HL-60 (cell line): ENCODE measurements around the gene P2RX6.
"Not testable (repeated sequence)": the region's sequence is repeated elsewhere in the genome, so short reads cannot be mapped to it uniquely, and the experiment has no call there.

ENCODE experiments used
- DNase-seq, 2 experiments: peaks; one replicate each; pipeline ENCODE4 v3.0.0-alpha.2; 2010 to 2020; ENCODE audit warnings: low read depth in 1 of 2, low spot score in 1 of 2
- H3K27ac ChIP-seq: fragments of 250-450 bp; sonication (Bioruptor Pico); replicated peaks from 2 replicates; pipeline ENCODE4 v1.5.1; 2020; ENCODE audit warnings: mild to moderate bottlenecking, moderate library complexity
- H3K27me3 ChIP-seq: fragments of 250-450 bp; sonication (Bioruptor Pico); 2 replicates; pipeline ENCODE4 v1.5.1; 2021; ENCODE audit warnings: mild to moderate bottlenecking, moderate library complexity; ENCODE audit not compliant: insufficient read depth, poor library complexity, severe bottlenecking
- H3K4me3 ChIP-seq: replicated peaks from 2 replicates; pipeline ENCODE4 v1.5.1; 2011; ENCODE audit warnings: mild to moderate bottlenecking, control low read depth, low read length; ENCODE audit not compliant: insufficient read depth
- CTCF ChIP-seq: IDR thresholded peaks from one replicate; pipeline ENCODE4 v1.5.1; 2011; ENCODE audit warnings: low read length, control low read depth, inconsistent platforms; ENCODE audit not compliant: insufficient read depth
- GABPA ChIP-seq: IDR thresholded peaks from 2 replicates; pipeline ENCODE4 v1.6.1; 2012; ENCODE audit warnings: low read depth
- POLR2AphosphoS5 ChIP-seq: IDR thresholded peaks from 2 replicates; pipeline ENCODE4 v1.6.1; 2012; ENCODE audit warnings: low read depth
- REST ChIP-seq: IDR thresholded peaks from 2 replicates; pipeline ENCODE4 v1.6.1; 2012; ENCODE audit warnings: low read depth; ENCODE audit not compliant: insufficient replicate concordance
- SPI1 ChIP-seq: IDR thresholded peaks from 2 replicates; pipeline ENCODE4 v1.6.1; 2012; ENCODE audit warnings: low read depth, mild to moderate bottlenecking, borderline replicate concordance

The P2RX6 gene

GRCh38 chr22:21045585-21046294, 30.8 kb downstream of the P2RX6 start, which contains the start of gene LRRC74B:
TSS of gene LRRC74B (plus strand) at chr22:21045946. CDS start at chr22:21045987, 41 bp downstream.
- TF ChIP-seq POLR2AphosphoS5, result no peak
- DNase-seq, result peak; percentile 42 to 52
- Histone ChIP-seq H3K27me3 (peaks cover 9% of the 10 kb centered on the region), H3K4me3 (no peak within 1 kb of the TSS; the same call in 1 of the 2 replicates), H3K27ac (no peak within 1 kb of the TSS)

- TF ChIP-seq CTCF, result no peak
- TF ChIP-seq POLR2AphosphoS5, result no peak
- TF ChIP-seq GABPA, result no peak
- TF ChIP-seq SPI1, result no peak
- no peak for TF ChIP-seq REST
- DNase-seq, result no peak
- Histone ChIP-seq H3K27ac (no peak overlapping the region), H3K27me3 (peaks cover 9% of the 10 kb centered on the region), H3K4me3 (no peak overlapping the region)
Observed at GRCh38 chr22:21047035-21047661, 32.2 kb downstream of the P2RX6 start.

GRCh38 chr22:21047730-21048129, 32.8 kb downstream of the P2RX6 start:
- Histone ChIP-seq H3K4me3 (no peak overlapping the region), H3K27ac (no peak overlapping the region), H3K27me3 (peaks cover 9% of the 10 kb centered on the region)
- TF ChIP-seq GABPA, result no peak
- TF ChIP-seq POLR2AphosphoS5, result no peak
- TF ChIP-seq SPI1, result no peak
- no peak for TF ChIP-seq CTCF
- TF ChIP-seq REST, result no peak
- no peak for DNase-seq

- not testable (repeated sequence) for H3K4me3 ChIP-seq, H3K27me3 ChIP-seq, H3K27ac ChIP-seq, DNase-seq
Observed at GRCh38 chr22:21048448-21048847, 33.5 kb downstream of the P2RX6 start.

GRCh38 chr22:21048965-21049364, 34.0 kb downstream of the P2RX6 start:
- not testable (repeated sequence) for H3K27ac ChIP-seq, DNase-seq, H3K4me3 ChIP-seq

More at GRCh38 chr22:21048965-21049364, 34.0 kb downstream of the P2RX6 start:
- not testable (repeated sequence) for H3K27me3 ChIP-seq
